HG03159 (cell line): ENCODE data around the gene NAA20.

Experiments
- ATAC-seq: cut with Tn5 transposase; IDR thresholded peaks from one replicate; pipeline ENCODE4 v1.9.1; 2021; ENCODE audit warnings: mild to moderate bottlenecking, moderate library complexity; ENCODE audit not compliant: unreplicated experiment

Gene NAA20

GRCh38 chr20:20017844-20018185 lies 653 bp downstream of the NAA20 start:
- ATAC-seq, result peak; percentile 4

DNA sequence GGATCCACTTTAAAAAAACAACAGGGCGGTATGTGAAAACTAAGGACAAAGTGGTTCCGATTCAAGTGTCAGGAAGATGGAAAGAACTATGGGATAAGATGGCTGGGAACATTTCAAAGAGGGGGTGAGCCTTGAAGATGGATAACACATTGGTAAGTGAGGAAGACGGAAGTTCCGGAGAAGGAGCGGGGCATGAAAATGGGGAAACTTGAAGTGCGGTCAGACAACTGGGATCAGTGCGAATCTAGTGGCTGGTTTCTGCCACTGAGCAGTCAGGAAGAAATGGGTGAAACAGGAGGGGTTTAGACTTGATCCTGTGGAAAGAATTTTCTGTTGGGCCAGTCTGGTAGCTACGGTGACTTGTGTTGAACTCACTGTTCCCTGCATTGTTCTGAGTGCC lies 1.2 kb downstream of the NAA20 start:
- no peak for ATAC-seq

DNA sequence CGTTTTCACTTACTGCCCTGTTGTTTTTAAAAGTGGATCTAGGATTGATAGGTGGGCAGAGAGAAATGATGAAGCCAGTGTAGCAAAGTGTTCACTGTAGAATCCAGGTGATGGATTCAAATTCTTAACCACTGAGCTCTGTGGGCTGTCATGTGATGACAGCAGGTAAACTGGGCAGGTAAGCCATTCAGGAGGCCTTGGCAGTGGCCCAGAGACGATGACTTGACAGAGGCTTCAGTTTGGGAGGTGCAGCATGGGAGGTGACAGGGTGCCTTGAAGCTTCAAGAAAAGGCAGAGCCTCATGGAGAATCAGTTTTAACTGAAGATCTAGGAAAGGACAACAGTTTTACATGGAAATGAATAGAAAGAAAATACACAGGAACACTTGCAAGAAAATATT lies 2.0 kb downstream of the NAA20 start:
- no peak for ATAC-seq

DNA sequence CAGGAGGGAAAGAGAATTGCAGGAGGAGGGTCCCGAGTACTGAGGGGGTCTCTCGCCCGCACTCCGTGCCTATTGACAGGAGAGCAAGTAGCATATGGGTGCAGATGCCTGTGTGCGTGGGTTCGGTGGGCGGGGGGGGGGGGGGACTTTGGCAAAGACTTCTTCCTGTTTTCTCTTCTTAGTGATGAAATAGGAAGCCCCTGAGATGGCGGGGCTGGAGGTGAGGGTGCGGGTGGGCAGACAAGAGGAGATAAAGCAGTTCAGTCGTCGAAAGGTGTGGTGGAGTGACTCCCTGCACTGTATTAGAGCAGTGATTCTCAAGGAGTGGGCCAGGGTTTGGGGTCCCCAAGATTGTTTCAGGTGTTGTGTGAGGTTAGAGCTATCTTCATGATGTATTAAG lies 3.7 kb downstream of the NAA20 start:
- no peak for ATAC-seq

GRCh38 chr20:20021835-20022234 lies 4.7 kb downstream of the NAA20 start:
- no peak for ATAC-seq

DNA sequence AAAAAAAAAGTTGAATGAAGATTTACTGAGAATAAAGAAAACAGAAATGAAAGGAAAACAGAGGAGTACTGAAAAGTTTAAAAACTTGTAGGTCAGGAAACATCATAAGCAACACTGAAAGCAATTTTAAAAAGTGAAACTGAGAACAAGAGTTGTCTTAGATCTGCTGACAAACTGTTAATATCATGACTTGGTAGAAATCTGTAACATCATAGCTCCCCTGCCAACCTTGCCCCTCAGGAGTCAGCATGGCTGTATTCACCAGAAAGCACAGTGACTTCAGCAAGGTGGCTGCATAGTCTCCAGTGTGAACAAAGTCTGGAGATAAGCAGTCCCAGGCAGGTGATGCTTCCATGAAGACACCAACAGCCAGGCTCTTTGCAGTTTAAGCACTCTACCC lies 5.3 kb downstream of the NAA20 start:
- peak; percentile 71 for ATAC-seq

DNA sequence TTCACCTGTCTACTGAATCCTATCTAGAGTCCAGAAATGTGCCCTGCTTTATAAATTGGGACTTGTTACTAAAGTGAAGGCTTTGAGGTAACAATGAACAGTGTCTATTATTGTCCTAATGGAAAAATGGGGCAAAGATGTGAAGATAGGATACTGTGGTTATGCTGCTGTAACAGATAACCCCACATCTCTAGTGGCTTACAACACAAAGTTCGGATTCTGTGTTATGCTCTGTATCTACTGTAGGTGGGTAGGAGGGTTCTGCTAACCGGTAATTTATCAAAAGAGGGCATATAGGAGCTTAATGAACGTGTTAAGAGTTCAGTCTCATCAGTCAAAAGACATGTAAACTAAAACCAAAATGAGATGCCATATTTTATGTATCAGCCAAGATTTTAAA lies 6.2 kb downstream of the NAA20 start:
- no peak for ATAC-seq

DNA sequence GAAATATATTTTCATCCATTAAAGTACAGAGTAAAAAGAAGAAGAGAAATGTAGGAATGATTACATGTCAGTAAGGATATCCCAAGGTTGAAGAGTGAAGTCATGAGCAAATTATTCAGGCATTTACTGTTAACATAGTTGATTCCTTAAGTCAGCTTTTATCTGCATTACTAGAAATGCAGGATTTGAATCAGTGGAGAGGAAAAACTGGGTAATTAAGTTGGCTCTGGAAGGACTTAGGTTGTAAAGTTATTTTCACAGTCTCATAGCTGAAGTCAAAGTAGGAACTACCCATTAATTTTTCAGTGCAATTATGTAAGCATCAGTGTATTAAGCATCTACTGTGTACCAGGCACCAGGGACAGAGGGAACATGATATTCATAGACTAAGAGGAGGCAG lies 7.8 kb downstream of the NAA20 start:
- no peak for ATAC-seq

GRCh38 chr20:20027284-20027683 lies 10.1 kb downstream of the NAA20 start:
- ATAC-seq, result no peak

DNA sequence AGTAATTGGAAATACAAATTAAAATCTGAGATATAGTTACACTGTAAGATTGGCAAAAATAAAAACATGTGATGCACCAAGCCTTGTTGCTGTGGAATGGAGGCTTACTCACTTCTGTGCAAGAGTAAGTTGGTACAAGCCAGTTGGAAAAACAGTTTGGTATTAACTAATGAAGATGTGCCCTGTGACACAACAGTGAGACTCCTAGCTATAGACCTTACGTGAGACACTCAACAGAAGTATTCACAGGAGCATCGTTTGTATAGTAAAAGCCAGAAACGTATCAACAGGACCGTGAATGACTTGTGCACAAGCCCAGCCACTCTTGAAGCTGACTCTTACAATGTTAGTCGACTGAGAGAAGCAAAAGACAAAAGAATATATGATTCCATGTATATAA lies 14.6 kb downstream of the NAA20 start:
- ATAC-seq, result no peak

DNA sequence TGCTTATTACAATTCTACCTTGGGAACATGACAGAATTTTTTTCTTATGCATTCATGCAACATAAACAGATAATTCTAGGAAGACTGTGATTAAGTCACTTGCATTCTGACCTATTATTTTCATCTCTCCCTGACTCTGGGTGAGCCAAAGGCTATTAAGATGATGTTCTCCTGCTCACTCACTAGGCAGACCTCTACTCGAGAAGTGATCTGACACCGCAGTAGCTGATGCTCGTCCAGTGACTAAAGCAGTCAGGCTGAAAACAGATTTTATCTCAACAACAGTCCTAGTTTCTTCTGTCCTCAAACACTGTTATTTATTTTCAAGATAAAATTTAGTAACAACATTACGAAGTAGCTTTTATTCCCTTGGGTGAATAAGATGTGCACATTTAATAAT lies 17.3 kb downstream of the NAA20 start:
- no peak for ATAC-seq

DNA sequence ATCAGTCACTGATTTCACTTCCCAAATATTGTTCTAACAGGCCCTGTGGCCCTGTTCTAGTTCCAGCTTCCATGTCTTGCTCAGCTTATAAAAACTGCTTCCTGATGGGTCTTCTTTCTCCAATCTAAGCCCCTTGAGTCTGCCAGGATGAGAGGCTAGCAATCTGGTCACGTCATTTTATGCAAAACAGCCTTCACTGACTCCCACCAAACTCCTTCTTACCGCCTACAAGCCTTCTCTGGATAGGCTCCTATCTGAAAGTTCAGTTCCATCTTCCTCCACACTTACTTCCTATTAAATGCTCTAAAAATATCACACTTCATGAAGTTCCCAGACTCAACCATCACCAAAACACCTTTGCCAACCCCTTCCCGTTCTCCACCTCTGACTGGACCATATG lies 19.6 kb downstream of the NAA20 start:
- no peak for ATAC-seq

DNA sequence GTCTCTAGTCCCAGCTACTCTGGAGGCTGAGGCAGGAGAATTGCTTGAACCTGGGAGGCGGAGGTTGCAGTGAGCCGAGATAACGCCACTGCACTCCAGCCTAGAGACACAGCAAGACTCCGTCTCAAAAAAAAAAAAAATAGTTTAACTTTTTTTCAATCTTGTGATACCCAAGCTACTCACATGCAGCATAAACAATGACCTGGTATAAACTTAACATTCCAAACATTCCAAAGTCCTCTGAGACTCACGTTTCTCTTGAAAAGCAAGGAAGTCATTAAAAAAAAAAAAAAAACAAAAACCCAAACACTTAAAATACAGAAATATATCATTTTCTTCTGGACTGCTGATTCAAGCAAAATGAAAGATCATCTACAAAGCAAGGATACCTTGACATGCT lies 20.8 kb downstream of the NAA20 start:
- ATAC-seq, result no peak

DNA sequence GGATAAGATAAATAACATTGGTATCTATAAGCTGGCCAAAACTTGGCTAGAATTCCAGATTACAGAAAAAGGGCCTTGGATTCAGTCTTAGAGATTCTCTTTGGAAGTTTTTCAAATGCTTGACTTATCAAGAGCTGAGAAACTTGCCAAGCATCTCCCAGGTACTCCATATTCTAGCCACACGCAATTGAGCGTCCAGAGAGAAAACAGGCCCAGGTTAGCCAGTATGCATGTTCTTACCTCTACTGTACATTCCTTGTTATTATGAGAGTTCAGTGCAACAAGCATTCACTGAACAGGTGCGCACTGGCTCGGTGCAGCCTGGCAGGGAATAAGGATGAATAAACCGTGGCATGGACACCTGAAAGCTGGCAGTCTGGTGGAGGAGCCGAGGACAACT lies 21.4 kb downstream of the NAA20 start:
- no peak for ATAC-seq

DNA sequence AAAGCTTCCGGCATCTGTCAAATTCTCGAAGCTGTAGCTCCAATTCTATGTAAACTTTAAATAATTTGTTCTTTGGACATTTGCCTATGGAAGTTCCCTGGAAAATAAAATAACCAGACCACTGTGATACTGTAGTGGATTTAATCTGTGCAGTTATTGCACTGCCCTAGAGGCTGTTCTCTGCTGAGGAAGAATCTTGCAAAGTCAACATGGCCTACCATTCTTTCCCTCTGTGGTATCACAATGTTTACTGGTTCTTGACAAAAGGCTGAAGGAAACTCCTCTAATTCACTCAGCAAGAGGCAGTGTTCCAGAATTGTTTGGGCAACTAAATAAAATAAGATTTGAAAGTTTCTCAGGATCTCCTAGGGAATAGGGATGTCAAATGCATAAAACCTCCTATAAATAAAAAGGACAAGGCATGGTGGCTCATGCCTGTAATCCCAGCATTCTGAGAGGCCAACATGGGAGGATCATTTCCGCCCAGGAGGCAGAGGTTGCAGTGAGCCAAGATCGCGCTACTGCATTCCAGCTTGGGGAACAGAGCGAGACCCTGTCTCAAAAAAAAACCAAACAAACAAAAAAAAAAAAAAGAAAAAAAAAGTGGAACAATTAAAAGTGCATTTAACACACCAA lies 22.7 kb downstream of the NAA20 start:
- no peak for ATAC-seq

DNA sequence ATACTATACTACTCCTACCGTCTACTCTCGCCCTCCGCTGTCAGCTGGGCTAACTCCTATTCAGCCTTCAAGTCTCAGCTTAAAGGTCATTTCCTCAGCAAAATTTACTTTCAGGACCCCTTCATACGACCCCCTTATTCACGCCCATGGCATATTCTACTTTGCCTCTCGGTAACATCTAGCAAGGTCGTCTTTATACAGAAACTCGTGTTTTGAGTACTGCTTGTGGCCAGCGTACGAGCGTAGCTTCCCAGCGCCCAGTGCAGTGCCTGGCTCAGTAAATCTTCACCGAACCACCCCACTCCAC lies 34.6 kb downstream of the NAA20 start:
- ATAC-seq, result no peak

DNA sequence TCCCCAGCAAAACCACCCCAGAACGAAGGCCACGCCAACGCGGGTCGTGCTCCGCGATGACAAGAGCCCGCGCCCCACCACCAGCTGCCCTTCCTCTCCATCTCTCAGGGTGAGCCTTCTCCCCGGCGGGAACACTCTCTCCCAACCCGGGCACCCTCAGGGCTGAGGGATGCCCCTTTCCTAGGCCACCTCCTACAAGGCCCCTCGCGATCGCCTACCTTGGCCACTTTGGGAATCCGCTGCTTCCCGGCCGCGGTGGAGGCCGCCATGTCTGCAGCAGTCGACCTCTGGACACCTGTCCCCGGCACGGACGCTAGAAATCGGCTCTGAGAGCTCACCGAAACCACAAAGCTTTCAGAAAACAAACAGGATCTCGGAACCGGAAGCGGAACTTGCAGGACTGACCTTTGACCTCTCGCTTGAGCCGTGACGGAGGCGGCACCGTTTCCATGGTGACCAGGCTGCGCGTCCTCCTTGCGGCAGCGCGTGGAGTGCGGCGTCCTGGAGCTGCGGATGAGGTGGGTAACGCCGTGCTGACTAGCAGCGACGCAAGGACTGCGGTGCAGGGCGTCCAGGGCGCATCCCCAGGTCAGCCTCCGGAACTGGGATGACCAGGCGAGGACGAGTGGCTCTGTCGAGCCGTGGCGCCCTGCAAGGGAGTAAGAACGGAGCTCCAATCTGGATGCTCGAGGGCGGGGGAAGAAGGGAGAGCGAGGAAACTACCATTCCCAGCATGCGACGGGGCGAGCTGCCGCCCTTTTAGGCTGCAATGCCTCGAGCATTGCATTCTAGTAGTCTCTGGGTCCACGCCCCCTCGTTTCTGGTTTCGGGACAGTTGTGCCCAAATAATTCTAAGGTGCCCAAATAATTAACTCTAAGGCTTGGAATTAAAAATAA lies 35.2 kb downstream of the NAA20 start, which contains the start of the genes CFAP61 and CRNKL1:
Gene CFAP61, plus strand, starts transcription at position 459 of the 897 bp plus-strand sequence. CDS start 4,122 bp downstream, outside the sequence.
Gene CRNKL1, minus strand, starts transcription at position 393 of the 897 bp plus-strand sequence. Its CDS starts 124 bp downstream, at position 269.
- ATAC-seq, result peak; percentile 94

GRCh38 chr20:20060234-20060998 lies 43.3 kb downstream of the NAA20 start:
- ATAC-seq, result no peak

DNA sequence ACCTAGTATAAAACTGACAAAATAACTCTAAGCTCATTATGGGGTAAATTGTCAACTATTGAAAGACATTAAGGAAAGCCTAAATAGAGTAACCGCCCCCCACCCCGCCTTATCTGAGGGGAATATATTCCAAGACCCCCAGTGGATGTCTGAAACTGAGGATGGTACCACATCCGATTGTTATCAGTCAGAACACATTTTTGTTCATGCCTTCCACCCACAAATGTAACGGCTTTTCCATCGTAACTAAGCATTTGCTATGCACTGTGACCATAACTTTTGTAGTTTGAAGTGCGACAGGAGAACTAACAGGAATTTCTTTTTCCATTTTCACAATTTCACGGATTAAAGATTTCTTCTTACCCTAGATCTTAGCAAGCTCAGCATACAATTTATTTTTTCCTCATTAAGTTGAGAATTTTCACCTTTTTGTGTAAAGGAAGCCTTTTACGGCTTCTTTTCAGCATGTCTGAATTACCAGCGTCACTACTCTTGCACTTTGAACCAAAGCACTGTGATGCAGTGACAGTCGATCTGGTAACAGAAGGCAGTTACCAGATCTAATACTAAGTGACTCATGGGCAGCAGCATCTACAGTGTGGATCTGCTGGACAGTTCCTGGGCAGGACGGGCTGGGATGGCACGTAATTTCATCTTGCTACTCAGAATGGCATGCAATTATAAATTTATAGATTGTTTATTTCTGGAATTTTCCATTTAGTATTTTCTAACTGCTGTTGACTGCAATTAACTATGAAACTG lies 47.0 kb downstream of the NAA20 start:
- no peak for ATAC-seq

DNA sequence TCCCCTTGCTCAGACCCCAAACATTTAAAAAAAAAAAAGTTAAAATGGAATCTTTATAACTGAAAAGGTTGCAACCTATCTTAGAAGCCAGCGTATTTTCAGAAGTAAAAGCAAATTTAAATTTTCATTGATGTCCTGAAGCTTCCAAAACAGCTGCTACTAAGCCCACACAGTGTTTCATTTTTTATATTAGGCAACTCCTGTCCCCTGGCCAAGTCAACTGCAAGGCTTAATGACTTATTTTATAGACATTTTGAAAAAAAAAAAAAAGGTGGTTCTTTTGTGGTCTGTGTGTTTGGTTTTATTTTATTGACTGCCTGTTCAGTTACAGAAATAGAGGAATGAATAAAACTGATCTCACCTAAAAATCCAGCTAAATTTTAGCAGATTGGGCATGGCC lies 48.2 kb downstream of the NAA20 start:
- no peak for ATAC-seq
